PC-3 (cell line): Measurements from ENCODE around the gene CTNNA2. TPM values are rescaled to one million over a fixed set of nuclear protein-coding genes. Genes with fewer than 3 reads are reported as not detected.

Experiments
- ATAC-seq: fragments of 200-7000 bp; cut with Tn5 transposase; 2 replicates; pipeline ENCODE4 v1.9.1; 2020; ENCODE audit warnings: mild to moderate bottlenecking, moderate library complexity
- BruUV-seq: library from RNA; stranded (reverse); fragments of 400-500 nt; replicated peaks from 2 replicates; lab custom pipeline; 2021; lab: Mats Ljungman, UMichigan
- CTCF ChIA-PET: fragments of 300-600 bp; sonication (Branson Sonifier 250); formaldehyde crosslinking; loops from one replicate; lab custom pipeline; 2022; ENCODE audit warnings: antibody characterized with exemption; lab: Charles Lee
- POLR2A ChIA-PET: fragments of 300-600 bp; sonication (Branson Sonifier 250); formaldehyde crosslinking; loops from one replicate; lab custom pipeline; 2022; ENCODE audit warnings: antibody characterized with exemption; ENCODE audit not compliant: unreplicated experiment; lab: Charles Lee
- DNase-seq: peaks from one replicate; pipeline ENCODE4 v3.0.0-alpha.2; 2015
- H2AFZ ChIP-seq: fragments of 300-600 bp; sonication (generic); 2 replicates; pipeline ENCODE4 v1.6.0; 2016; ENCODE audit warnings: antibody characterized with exemption, low read length
- H3F3A ChIP-seq: fragments of 300-600 bp; sonication (generic); one replicate; pipeline ENCODE4 v1.6.0; 2017; ENCODE audit warnings: antibody characterized with exemption, low read length, control low read depth, mild to moderate bottlenecking; ENCODE audit not compliant: unreplicated experiment
- H3K27ac ChIP-seq: fragments of 300-600 bp; sonication (generic); 2 replicates; pipeline ENCODE4 v1.5.1; 2016; ENCODE audit warnings: mild to moderate bottlenecking, low read length
- H3K27me3 ChIP-seq: fragments of 300-600 bp; sonication (generic); 2 replicates; pipeline ENCODE4 v1.6.1; 2016; ENCODE audit warnings: low read length, mixed read lengths
- H3K36me3 ChIP-seq: fragments of 300-600 bp; sonication (generic); 2 replicates; pipeline ENCODE4 v1.6.1; 2016; ENCODE audit warnings: low read depth, mixed run types, low read length, mixed read lengths
- H3K4me1 ChIP-seq: fragments of 300-600 bp; sonication (generic); 2 replicates; pipeline ENCODE4 v1.5.1; 2016; ENCODE audit warnings: low read length; ENCODE audit not compliant: insufficient read depth
- H3K4me2 ChIP-seq: fragments of 300-600 bp; sonication (generic); 2 replicates; pipeline ENCODE4 v1.6.0; 2016; ENCODE audit warnings: low read length
- H3K4me3 ChIP-seq: fragments of 300-600 bp; sonication (generic); 2 replicates; pipeline ENCODE4 v1.5.1; 2016; ENCODE audit warnings: mild to moderate bottlenecking, low read length, mixed read lengths
- H3K79me2 ChIP-seq: fragments of 300-600 bp; sonication (generic); 2 replicates; pipeline ENCODE4 v1.6.1; 2017; ENCODE audit warnings: low read length, mixed read lengths
- H3K9ac ChIP-seq: fragments of 300-600 bp; sonication (generic); 2 replicates; pipeline ENCODE4 v1.6.0; 2016; ENCODE audit warnings: mild to moderate bottlenecking, low read length
- H3K9me2 ChIP-seq: fragments of 300-600 bp; sonication (generic); replicated peaks from 2 replicates; pipeline ENCODE4 v1.6.1; 2016; ENCODE audit warnings: mixed run types, low read length, mixed read lengths
- H3K9me3 ChIP-seq: fragments of 300-600 bp; sonication (generic); 2 replicates; pipeline ENCODE4 v1.6.1; 2016; ENCODE audit warnings: low read length, mixed read lengths
- H4K20me1 ChIP-seq: fragments of 300-600 bp; sonication (generic); 2 replicates; pipeline ENCODE4 v1.6.1; 2016; ENCODE audit warnings: low read length, mixed read lengths
- EZH2 ChIP-seq: fragments of 300-600 bp; sonication (generic); IDR thresholded peaks from one replicate; pipeline ENCODE4 v1.6.1; 2017; ENCODE audit warnings: antibody characterized with exemption, mild to moderate bottlenecking, low read length; ENCODE audit not compliant: unreplicated experiment
- EZH2phosphoT487 ChIP-seq: fragments of 300-600 bp; sonication (generic); IDR thresholded peaks from 2 replicates; pipeline ENCODE4 v1.6.1; 2018; ENCODE audit warnings: mild to moderate bottlenecking, antibody characterized with exemption, low read length, borderline replicate concordance
- intact Hi-C: fragments of 100-400 bp; cut with micrococcal nuclease; formaldehyde crosslinking; loops from 2 replicates; pipeline ENCODE4 v1.9.0; 2023
- total RNA-seq: library from RNA; depleted of rRNA; stranded (reverse); fragments of >200 nt; gene quantifications from 2 replicates; pipeline ENCODE4 v1.2.3, GENCODE V29; 2014
- TF ChIP-seq, protein P1 (sequence below): fragments of 300-600 bp; sonication (generic); conservative IDR thresholded peaks from 2 replicates; pipeline ENCODE4 v1.5.1; 2017; ENCODE audit warnings: antibody characterized with exemption, low read depth, mild to moderate bottlenecking, low read length

CTNNA2 gene
- total RNA-seq, 1 experiment from 2014 or later: not detected

DNA sequence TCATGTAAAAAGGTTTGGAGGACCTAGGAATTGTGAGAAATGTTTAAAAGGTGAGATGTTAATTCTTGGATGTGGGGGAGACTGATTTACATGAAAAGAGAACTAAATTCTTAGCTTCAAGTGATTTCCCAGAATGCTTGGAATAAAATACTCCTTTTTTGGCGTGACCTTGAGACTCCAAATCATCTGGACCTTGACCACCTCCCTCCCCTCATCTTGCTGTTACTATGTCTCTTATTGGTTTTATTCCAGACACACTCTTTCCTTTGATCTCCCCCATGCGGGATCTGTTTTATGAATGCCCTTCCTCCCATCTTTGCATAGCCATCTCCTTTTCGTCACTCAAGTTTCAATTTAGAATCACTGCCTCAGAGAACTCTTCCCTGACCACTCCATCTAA, 811.7 kb downstream of the CTNNA2 start:
- Histone ChIP-seq H3K9me2 (no peaks in the 10 kb centered on the region), H3K9me3 (no peaks in the 10 kb centered on the region), H3K27ac (no peak overlapping the region), H4K20me1 (no peaks in the 10 kb centered on the region), H3K9ac (no peak overlapping the region), H3K79me2 (no peaks in the 10 kb centered on the region), H3K4me1 (no peaks in the 10 kb centered on the region), H3K36me3 (no peaks in the 10 kb centered on the region), H2AFZ (no peak overlapping the region), H3K4me3 (no peak overlapping the region), H3K4me2 (no peak overlapping the region), H3F3A (no peaks in the 10 kb centered on the region), H3K27me3 (peaks cover 23% of the 10 kb centered on the region; the same call in 1 of the 2 replicates)
- POLR2A ChIA-PET: no interaction called here
- TF ChIP-seq EZH2phosphoT487 (no peak), EZH2 (no peak)
- TF ChIP-seq, protein P1, sequence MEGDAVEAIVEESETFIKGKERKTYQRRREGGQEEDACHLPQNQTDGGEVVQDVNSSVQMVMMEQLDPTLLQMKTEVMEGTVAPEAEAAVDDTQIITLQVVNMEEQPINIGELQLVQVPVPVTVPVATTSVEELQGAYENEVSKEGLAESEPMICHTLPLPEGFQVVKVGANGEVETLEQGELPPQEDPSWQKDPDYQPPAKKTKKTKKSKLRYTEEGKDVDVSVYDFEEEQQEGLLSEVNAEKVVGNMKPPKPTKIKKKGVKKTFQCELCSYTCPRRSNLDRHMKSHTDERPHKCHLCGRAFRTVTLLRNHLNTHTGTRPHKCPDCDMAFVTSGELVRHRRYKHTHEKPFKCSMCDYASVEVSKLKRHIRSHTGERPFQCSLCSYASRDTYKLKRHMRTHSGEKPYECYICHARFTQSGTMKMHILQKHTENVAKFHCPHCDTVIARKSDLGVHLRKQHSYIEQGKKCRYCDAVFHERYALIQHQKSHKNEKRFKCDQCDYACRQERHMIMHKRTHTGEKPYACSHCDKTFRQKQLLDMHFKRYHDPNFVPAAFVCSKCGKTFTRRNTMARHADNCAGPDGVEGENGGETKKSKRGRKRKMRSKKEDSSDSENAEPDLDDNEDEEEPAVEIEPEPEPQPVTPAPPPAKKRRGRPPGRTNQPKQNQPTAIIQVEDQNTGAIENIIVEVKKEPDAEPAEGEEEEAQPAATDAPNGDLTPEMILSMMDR: no peak
- CTCF ChIA-PET: no interaction called here
- intact Hi-C loops: no loop called here
- DNase-seq: no peak
- no TSS peak for BruUV-seq
- ATAC-seq: no peak

DNA sequence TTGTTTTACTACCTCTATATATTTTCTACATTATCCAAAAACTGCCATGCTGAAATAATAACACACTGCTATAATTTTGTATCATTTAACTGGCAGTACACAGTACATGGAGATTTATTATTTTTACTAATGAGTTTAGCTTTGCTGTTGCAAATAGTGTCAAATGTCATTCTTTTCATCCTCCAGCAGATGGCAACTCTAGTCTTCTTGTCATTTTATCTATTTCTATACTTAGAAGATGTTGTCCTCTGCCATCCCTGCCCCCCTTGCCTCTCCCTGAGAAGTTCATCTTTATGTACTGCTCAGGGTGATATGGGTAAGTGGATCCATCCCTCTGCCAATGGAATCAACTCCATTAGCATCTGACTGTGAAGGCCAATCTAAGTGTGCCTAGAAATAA, 813.4 kb downstream of the CTNNA2 start:
- Histone ChIP-seq H3K27ac (no peak overlapping the region), H3K4me2 (no peak overlapping the region), H3K9ac (no peak overlapping the region), H3K4me3 (no peak overlapping the region), H3K36me3 (no peaks in the 10 kb centered on the region), H2AFZ (no peak overlapping the region), H3K9me2 (no peaks in the 10 kb centered on the region), H3F3A (no peaks in the 10 kb centered on the region), H3K9me3 (no peaks in the 10 kb centered on the region), H3K27me3 (peaks cover 26% of the 10 kb centered on the region; the same call in 1 of the 2 replicates), H3K79me2 (no peaks in the 10 kb centered on the region), H3K4me1 (no peaks in the 10 kb centered on the region), H4K20me1 (no peaks in the 10 kb centered on the region)
- no peak for TF ChIP-seq EZH2
- TF ChIP-seq, protein P1: peak; percentile 56
- TF ChIP-seq EZH2phosphoT487: no peak
- ATAC-seq: no peak
- peak; percentile 8 for DNase-seq
- intact Hi-C loops: loop anchor here (1.0 kb wide), 1 partner anchor 173 kb away; no protein-coding TSS in a partner anchor
- POLR2A ChIA-PET: no interaction called here
- CTCF ChIA-PET: interaction anchor here (1.0 kb wide), 1 partner anchor 173 kb away, joined by 3 read pairs; no protein-coding TSS in a partner anchor
- no TSS peak for BruUV-seq

DNA sequence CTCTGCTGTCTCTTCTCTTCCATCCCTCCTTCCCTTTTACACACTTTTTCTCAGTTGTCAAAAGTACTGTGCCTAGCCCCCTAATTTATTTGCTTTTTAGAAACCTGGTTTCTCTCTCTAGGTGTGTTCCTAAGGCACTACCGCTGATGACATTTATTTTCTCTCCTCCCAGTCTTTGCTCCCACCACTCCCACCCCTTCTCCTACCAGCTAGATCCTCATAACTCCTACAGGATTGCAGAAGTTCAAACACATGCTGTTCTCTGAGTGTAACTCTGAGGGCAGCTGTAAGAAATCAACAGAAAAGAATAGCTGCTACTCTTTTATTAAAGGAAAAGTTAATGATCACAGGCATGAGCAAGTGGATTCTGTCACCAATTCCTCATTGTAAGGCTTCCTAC, 814.0 kb downstream of the CTNNA2 start:
- Histone ChIP-seq H3K79me2 (no peaks in the 10 kb centered on the region), H3F3A (no peaks in the 10 kb centered on the region), H3K9me2 (no peaks in the 10 kb centered on the region), H3K4me2 (no peak overlapping the region), H3K9me3 (no peaks in the 10 kb centered on the region), H3K27ac (no peak overlapping the region), H3K4me1 (no peaks in the 10 kb centered on the region), H3K27me3 (peaks cover 22% of the 10 kb centered on the region; the same call in 1 of the 2 replicates), H4K20me1 (no peaks in the 10 kb centered on the region), H3K4me3 (no peak overlapping the region), H3K9ac (no peak overlapping the region), H3K36me3 (no peaks in the 10 kb centered on the region), H2AFZ (no peak overlapping the region)
- ATAC-seq: no peak
- DNase-seq: no peak
- TF ChIP-seq EZH2phosphoT487 (no peak), EZH2 (no peak)
- TF ChIP-seq, protein P1: no peak
- intact Hi-C loops: loop anchor here (1.0 kb wide), 1 partner anchor 172 kb away; no protein-coding TSS in a partner anchor
- BruUV-seq: no TSS peak
- POLR2A ChIA-PET: no interaction called here
- CTCF ChIA-PET: no interaction called here
